NCI-H524 treated with DMSO at 0.1 percent for 48 hours (cell line): ENCODE measurements around the gene DOCK4.

Source experiments
- DNase-seq: peaks from one replicate; lab custom pipeline; 2025; lab: John Stamatoyannopoulos, UW

DOCK4 gene

GRCh38 chr7:111893190-111893589, 313.0 kb downstream of the DOCK4 start:
- no peak for DNase-seq

GRCh38 chr7:111892588-111892987, 313.6 kb downstream of the DOCK4 start:
- no peak for DNase-seq

GRCh38 chr7:111887734-111888133, 318.5 kb downstream of the DOCK4 start:
- no peak for DNase-seq

GRCh38 chr7:111886233-111886632, 320.0 kb downstream of the DOCK4 start:
- DNase-seq = no peak

GRCh38 chr7:111883241-111883640, 323.0 kb downstream of the DOCK4 start:
- no peak for DNase-seq

GRCh38 chr7:111878785-111879184, 327.4 kb downstream of the DOCK4 start:
- no peak for DNase-seq

GRCh38 chr7:111877931-111878330, 328.3 kb downstream of the DOCK4 start:
- no peak for DNase-seq

- no peak for DNase-seq
These were observed 332.1 kb downstream of the DOCK4 start for GRCh38 chr7:111873963-111874690.

- no peak for DNase-seq
These were observed 332.9 kb downstream of the DOCK4 start for GRCh38 chr7:111873326-111873646.

GRCh38 chr7:111872450-111873325, 333.5 kb downstream of the DOCK4 start:
- no peak for DNase-seq

- DNase-seq = no peak
These were observed 334.9 kb downstream of the DOCK4 start for GRCh38 chr7:111871283-111871682.

- DNase-seq = peak; percentile 93
These were observed 336.9 kb downstream of the DOCK4 start for GRCh38 chr7:111869280-111869679.

- DNase-seq = no peak
These were observed 338.8 kb downstream of the DOCK4 start for GRCh38 chr7:111867348-111867931.

- DNase-seq = no peak
These were observed 339.4 kb downstream of the DOCK4 start for GRCh38 chr7:111866787-111867186.

GRCh38 chr7:111865430-111865829, 340.8 kb downstream of the DOCK4 start:
- no peak for DNase-seq

GRCh38 chr7:111864291-111864976, 341.8 kb downstream of the DOCK4 start:
- no peak for DNase-seq

GRCh38 chr7:111863269-111863668, 342.9 kb downstream of the DOCK4 start:
- no peak for DNase-seq

GRCh38 chr7:111860248-111860647, 346.0 kb downstream of the DOCK4 start:
- DNase-seq = no peak

- DNase-seq = no peak
These were observed 347.9 kb downstream of the DOCK4 start for GRCh38 chr7:111858331-111858730.

GRCh38 chr7:111855842-111856227, 350.4 kb downstream of the DOCK4 start:
- DNase-seq = no peak

- no peak for DNase-seq
These were observed 350.9 kb downstream of the DOCK4 start for GRCh38 chr7:111855161-111855841.
